Chondrocyte (in vitro differentiated cells): ENCODE measurements around the gene SNU13. TPM values are rescaled to one million over a fixed set of nuclear protein-coding genes. Genes with fewer than 3 reads are reported as not detected.

Source experiments
- DNase-seq: peaks from one replicate; pipeline ENCODE4 v3.0.0; 2021; ENCODE audit warnings: mixed read lengths, low spot score
- H3K27ac Mint-ChIP-seq: one replicate; pipeline ENCODE4 v1.8.0; 2021; ENCODE audit warnings: mild to moderate bottlenecking, moderate library complexity, mixed read lengths; ENCODE audit not compliant: unreplicated experiment
- H3K27me3 Mint-ChIP-seq: 2 replicates; pipeline ENCODE4 v1.8.0; 2021; ENCODE audit warnings: low read depth, mixed read lengths
- H3K36me3 Mint-ChIP-seq: 2 replicates; pipeline ENCODE4 v1.8.0; 2021; ENCODE audit warnings: low read depth, mixed read lengths
- H3K4me1 Mint-ChIP-seq: 2 replicates; pipeline ENCODE4 v1.8.0; 2021; ENCODE audit warnings: low read depth, mild to moderate bottlenecking, mixed read lengths
- H3K4me3 Mint-ChIP-seq: one replicate; pipeline ENCODE4 v1.8.0; 2021; ENCODE audit warnings: mild to moderate bottlenecking, moderate library complexity, mixed read lengths; ENCODE audit not compliant: unreplicated experiment
- H3K9me3 Mint-ChIP-seq: 2 replicates; pipeline ENCODE4 v1.8.0; 2021; ENCODE audit warnings: low read depth, mixed read lengths
- total RNA-seq: library from RNA; stranded (reverse); gene quantifications from 3 replicates; pipeline ENCODE4 v1.2.1, GENCODE V29; 2021
- TF ChIP-seq, protein P1 (sequence below): fragments of 200-600 bp; sonication (generic); IDR thresholded peaks from 2 replicates; pipeline ENCODE4 v1.5.0; 2021; ENCODE audit warnings: antibody characterized with exemption, mild to moderate bottlenecking, moderate library complexity

Gene SNU13
- total RNA-seq, 1 donor from 2014 or later = 88.8 TPM

DNA sequence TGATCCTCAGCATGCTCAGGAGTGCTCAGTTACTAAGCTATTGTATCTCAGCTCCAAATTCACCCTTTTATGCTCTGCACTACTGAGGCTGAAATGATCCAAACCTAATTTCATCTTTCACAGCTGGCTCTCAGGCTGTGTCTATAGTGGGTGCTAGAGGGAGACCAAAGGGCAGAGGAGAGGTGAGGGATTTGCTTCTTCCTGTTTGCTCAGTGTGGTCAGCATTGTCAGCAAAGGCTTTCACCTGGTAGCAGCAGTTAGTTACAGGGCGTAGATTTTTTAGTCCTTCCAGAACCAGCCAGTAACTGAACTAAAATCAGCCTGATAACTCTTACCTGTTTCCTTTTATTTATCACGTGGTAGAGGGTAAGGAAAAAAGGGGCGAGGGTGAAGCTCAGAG is 34.3 kb downstream of the SNU13 start:
- no peaks in the 10 kb centered on the region for H3K4me1 Mint-ChIP-seq
- no peak overlapping the region for H3K27ac Mint-ChIP-seq
- TF ChIP-seq, protein P1, sequence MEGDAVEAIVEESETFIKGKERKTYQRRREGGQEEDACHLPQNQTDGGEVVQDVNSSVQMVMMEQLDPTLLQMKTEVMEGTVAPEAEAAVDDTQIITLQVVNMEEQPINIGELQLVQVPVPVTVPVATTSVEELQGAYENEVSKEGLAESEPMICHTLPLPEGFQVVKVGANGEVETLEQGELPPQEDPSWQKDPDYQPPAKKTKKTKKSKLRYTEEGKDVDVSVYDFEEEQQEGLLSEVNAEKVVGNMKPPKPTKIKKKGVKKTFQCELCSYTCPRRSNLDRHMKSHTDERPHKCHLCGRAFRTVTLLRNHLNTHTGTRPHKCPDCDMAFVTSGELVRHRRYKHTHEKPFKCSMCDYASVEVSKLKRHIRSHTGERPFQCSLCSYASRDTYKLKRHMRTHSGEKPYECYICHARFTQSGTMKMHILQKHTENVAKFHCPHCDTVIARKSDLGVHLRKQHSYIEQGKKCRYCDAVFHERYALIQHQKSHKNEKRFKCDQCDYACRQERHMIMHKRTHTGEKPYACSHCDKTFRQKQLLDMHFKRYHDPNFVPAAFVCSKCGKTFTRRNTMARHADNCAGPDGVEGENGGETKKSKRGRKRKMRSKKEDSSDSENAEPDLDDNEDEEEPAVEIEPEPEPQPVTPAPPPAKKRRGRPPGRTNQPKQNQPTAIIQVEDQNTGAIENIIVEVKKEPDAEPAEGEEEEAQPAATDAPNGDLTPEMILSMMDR = no peak
- H3K9me3 Mint-ChIP-seq = no peaks in the 10 kb centered on the region
- DNase-seq = no peak
- no peaks in the 10 kb centered on the region for H3K27me3 Mint-ChIP-seq
- H3K4me3 Mint-ChIP-seq = no peak overlapping the region
- peaks cover 36% of the 10 kb centered on the region for H3K36me3 Mint-ChIP-seq

DNA sequence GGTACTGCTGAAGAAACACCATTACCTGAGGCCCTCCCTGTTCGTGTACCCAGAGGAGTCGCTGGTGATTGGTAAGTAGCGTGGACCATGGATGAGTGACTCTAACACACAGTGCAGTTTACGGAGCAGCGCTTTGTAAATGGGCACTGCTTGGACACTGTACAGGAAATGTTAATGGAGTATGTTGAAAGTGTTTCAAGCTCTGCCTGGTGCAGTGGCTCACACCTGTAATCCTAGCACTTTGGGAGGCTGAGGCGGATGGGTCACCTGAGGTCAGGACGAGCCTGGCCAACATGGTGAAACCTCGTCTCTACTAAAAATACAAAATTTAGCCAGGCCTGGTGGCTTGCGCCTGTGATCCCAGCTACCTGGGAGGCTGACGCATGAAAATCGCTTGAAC is 37.8 kb downstream of the SNU13 start:
- Mint-ChIP-seq H3K4me1 (no peaks in the 10 kb centered on the region), H3K27ac (no peak overlapping the region), H3K4me3 (no peak overlapping the region), H3K27me3 (no peaks in the 10 kb centered on the region), H3K36me3 (peaks cover 29% of the 10 kb centered on the region), H3K9me3 (no peaks in the 10 kb centered on the region)
- no peak for DNase-seq
- TF ChIP-seq, protein P1 = no peak

DNA sequence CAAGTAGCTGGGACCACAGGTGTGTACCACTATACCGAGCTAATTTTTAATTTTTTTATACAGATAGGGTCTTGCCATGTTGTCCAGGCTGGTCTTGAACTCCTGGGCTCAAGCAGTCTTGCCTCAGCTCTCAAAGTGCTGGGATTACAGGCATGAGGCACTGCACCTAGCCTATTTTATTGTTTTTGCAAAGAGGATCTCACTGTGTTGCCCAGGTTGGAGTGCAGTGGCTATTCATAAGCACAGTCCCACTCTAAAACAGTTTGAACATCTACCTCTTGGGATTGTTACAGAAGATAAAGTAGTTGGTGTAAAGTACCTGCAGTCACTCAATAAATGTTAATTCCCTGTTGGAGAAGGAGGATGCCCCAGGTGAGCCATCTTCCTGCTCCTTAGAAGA is 38.4 kb downstream of the SNU13 start:
- no peaks in the 10 kb centered on the region for H3K27me3 Mint-ChIP-seq
- H3K36me3 Mint-ChIP-seq = peaks cover 27% of the 10 kb centered on the region
- TF ChIP-seq, protein P1 = no peak
- H3K4me3 Mint-ChIP-seq = no peak overlapping the region
- H3K9me3 Mint-ChIP-seq = no peaks in the 10 kb centered on the region
- no peaks in the 10 kb centered on the region for H3K4me1 Mint-ChIP-seq
- no peak overlapping the region for H3K27ac Mint-ChIP-seq
- no peak for DNase-seq

DNA sequence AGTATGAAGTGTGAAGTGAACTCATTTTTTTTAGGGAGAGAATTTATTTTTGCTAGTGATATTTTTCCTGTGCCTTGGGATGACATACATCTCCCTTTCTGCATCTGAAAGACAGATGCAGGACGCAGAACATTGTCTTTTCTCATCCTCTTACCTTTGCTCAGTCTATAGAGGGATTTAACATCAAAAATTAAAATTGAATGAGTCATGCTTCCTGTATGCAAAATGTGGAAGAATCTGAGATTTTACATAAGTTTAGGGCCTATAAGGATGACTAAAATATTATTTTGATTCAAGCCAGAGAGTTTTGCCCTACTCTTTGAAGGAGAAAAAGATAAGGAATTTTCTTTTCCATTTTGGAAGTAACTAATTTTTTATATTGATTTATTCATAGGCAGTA is 40.2 kb downstream of the SNU13 start:
- H3K36me3 Mint-ChIP-seq = peaks cover 24% of the 10 kb centered on the region
- no peaks in the 10 kb centered on the region for H3K9me3 Mint-ChIP-seq
- H3K27me3 Mint-ChIP-seq = no peaks in the 10 kb centered on the region
- no peak overlapping the region for H3K27ac Mint-ChIP-seq
- H3K4me1 Mint-ChIP-seq = no peaks in the 10 kb centered on the region
- TF ChIP-seq, protein P1 = no peak
- no peak for DNase-seq
- no peak overlapping the region for H3K4me3 Mint-ChIP-seq

DNA sequence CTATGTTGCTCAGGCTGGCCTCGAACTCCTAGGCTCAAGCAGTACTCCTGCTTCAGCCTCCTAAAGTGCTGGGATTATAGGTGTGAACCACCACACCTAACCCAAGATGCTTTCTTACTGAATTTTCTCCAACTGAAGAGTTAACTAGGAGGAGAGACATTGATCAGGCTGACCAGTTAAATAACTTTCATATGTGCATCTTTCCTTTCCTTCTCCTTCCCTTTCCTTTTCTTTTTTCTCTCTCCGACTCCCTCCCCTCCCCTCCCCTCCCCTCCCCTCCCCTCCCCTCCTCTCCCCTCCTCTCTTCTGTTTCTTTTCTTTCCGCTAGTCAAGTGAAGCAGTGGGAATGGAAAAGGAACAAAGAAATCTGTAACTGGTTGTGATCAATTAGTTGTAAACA is 40.9 kb downstream of the SNU13 start:
- TF ChIP-seq, protein P1 = no peak
- H3K4me3 Mint-ChIP-seq = no peak overlapping the region
- no peaks in the 10 kb centered on the region for H3K9me3 Mint-ChIP-seq
- no peak for DNase-seq
- H3K36me3 Mint-ChIP-seq = peaks cover 24% of the 10 kb centered on the region
- H3K27me3 Mint-ChIP-seq = no peaks in the 10 kb centered on the region
- H3K4me1 Mint-ChIP-seq = peaks cover 2% of the 10 kb centered on the region
- no peak overlapping the region for H3K27ac Mint-ChIP-seq
